NCI-H1092 treated with DMSO at 0.1 percent for 48 hours (cell line): ENCODE results near the gene PHEX.
"Not testable (repeated sequence)": the region's sequence is repeated elsewhere in the genome, so short reads cannot be mapped to it uniquely, and the experiment has no call there.

Source experiments
- DNase-seq: peaks from one replicate; lab custom pipeline; 2025; lab: John Stamatoyannopoulos, UW

The PHEX gene

DNA sequence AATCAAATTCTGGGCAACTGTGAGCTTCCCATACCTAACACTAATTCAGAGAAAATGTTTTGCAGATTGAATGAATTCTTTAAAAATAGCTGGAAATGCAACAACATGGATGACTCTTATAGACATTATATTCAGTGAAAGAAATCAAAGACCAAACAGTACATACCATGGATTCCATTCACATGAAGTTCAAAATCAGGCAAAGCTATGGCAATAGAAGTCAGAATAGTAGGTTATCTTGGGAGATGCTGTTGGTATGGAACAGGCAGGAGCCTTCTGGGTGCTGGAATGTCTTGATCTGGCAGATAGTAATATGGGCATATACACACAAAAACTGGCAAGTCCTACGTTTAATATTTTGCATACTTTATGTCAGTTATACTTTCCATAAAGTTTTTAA is 215.0 kb downstream of the PHEX start:
- DNase-seq, result no peak

GRCh38 chrX:22248401-22248800 is 216.3 kb downstream of the PHEX start:
- no peak for DNase-seq

- no peak for DNase-seq
These were observed 217.2 kb downstream of the PHEX start for GRCh38 chrX:22249371-22249770.

GRCh38 chrX:22268706-22269105 is 236.6 kb downstream of the PHEX start:
- no peak for DNase-seq

- no peak for DNase-seq
These were observed 240.5 kb downstream of the PHEX start, which contains the start of gene CBLL2 for GRCh38 chrX:22272613-22273012. TSS of gene CBLL2 (plus strand) at chrX:22272913. CDS start at chrX:22272992, 79 bp downstream.

- DNase-seq, result no peak
These were observed 241.7 kb downstream of the PHEX start for GRCh38 chrX:22273714-22274317.

DNA sequence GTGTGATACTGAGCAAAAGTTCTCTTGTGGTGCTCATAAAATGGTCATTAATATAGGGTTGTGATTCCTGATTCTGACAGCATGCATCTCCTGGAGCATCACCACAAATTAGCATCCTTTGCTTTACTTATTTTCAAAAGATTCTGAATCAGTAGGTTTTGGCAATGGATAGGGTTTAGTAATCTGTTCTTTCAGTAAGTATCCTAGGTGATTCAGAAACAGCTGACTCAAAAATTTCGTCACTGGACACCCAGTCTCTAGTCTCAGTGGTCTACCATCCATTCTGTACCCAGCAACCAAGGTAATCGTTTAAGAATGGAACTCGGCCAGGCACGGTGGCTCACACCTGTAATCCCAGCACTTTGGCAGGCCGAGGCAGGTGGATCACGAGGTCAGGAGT is 244.7 kb downstream of the PHEX start:
- DNase-seq, result no peak

GRCh38 chrX:22278375-22278774 is 246.2 kb downstream of the PHEX start:
- no peak for DNase-seq

DNA sequence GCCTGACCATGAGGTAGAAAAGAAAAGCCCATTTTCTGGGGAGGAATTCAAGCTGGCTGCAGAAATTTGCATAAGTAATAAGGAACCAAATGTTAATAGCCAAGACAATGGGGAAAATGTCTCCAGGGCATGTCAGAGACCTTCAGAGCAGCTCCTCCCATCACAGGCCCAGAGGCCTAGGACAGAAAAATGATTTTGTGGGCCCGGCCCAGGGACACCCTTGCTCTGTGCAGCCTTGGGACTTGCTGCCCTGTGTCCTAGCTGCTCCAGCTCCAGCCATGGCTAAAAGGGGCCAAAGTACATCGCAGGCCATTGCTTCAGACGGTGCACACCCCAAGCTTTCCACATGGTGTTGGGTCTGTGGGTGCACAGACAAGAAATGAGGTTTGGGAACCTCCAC is 257.1 kb downstream of the PHEX start:
- not testable (repeated sequence) for DNase-seq

DNA sequence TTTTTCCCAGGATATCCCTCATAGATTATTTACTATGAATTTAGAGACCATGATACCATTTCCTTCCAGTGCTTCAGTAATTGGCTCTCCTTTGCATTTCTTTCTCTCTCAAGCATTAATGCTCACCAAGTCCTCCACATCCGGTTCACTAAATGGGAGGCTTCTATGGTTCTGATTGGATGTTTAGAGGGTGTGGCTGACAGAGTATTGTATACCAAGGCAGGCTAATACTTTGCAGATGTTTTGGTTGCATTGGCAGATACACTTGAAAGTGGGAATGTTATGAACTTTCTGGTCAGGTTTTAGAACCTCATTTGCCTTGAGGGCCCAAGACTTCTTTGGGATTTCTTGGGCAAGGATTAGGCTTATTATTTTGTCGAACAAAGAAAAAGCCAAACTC is 264.7 kb downstream of the PHEX start:
- DNase-seq, result no peak

GRCh38 chrX:22300130-22300529 is 268.0 kb downstream of the PHEX start:
- peak; percentile 80 for DNase-seq
